C1 segment of cervical spinal cord (tissue), 14 donors: ENCODE measurements around the gene NATD1.
A peak's percentile ranks its signal among the peaks of the same experiment; 100 is the strongest.
"Not testable (repeated sequence)": the region's sequence is repeated elsewhere in the genome, so short reads cannot be mapped to it uniquely, and the experiment has no call there.

Source experiments
- DNase-seq, 14 donors: peaks; one replicate each; lab custom pipeline; 2025; lab: John Stamatoyannopoulos, UW

NATD1 gene

GRCh38 chr17:21194226-21194625, 59.0 kb downstream of the NATD1 start:
- no peak for DNase-seq

DNA sequence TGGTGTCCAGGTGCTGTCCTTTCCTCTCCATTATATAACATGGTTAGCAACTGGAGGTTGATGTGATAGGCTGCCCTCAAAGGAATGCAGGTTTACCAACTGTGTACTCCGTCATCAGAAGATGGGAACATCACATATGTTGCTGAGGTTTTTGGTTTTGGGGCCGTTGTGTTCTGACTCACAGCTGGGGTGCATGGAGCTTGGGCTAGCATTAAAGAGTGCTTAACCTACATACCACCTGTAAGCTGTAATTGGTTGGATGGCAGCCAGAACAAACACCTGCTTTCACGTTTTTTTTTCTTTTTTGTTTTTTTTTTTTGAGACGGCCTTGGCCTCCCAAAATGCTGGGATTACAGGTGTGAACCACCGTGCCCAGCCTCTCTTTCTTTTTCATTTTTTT, 60.2 kb downstream of the NATD1 start:
- DNase-seq = no peak

GRCh38 chr17:21192414-21192813, 60.8 kb downstream of the NATD1 start:
- DNase-seq = not testable (repeated sequence)

- DNase-seq = no peak
Measured at GRCh38 chr17:21191698-21192097, 61.5 kb downstream of the NATD1 start.

DNA sequence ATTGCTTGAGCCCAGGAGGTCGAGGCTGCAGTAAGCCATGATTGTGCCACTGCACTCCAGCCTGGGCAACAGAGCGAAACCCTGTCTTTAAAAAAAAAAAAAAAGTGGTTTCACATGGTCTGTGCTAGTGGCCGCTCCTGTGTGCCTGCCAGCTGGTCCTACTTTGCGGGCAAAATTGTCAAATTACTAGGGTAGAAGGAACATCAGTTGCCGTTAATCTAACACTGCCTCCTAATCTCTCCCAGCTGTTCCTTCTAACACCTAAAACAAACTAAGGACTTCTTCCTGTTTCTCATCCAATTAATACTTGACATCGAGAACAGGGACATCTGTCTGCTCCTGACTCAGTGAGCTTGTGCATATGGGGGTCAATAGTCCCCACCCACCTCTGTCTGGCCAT, 63.1 kb downstream of the NATD1 start:
- DNase-seq = no peak

DNA sequence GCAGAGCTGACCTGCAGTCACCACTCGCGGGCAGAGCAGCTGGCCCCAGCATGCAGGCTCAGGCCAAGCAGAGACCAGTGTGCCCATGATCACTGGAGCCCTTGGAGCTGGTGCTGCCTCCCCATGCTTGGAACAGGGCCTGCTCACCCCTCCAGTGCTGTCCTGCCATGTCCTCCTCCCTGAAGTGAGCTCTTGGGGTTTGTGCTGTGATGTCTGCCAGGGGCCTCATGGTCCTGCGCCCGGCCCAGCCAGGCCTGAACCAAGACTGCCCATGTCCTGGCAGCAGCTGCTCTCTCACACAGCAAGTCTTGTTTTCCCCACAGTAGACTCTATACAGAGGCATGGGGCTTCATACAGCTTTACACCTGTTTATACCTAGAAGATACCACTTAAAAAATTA, 63.8 kb downstream of the NATD1 start:
- DNase-seq = peak in 1 of 14 donors; percentile 25
